Stimulated activated CD8-positive, alpha-beta memory T cell treated with anti-CD3 and anti-CD28 coated beads, Interleukin-15, amount 100 ng/mL, for 4 hours (primary cell): Measurements from ENCODE around the gene MC4R.

Source experiments
- DNase-seq, 2 donors: peaks; one replicate each; pipeline ENCODE4 v3.0.0-alpha.2; 2020; ENCODE audit warnings: low read depth in 2 of 2

MC4R gene

DNA sequence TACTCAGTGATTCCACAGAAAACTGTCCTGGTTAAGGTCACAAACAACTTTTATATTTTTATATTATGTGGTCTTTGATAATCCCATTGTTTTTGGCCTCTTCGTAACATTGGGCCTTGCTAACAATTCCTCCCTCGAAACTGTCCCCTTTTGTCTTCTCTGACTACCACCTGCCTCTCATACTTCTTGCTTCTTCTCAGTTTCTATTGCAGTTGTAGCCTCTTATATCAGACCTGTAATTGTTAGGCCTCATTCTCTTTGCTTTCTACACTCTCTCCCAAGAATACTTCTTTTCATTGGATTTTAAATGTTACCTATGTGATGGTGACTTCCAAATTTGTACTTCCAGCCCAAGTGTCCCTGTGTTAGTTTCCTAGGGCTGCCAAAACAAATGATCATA is 44.7 kb downstream of the MC4R start:
- DNase-seq = no peak

DNA sequence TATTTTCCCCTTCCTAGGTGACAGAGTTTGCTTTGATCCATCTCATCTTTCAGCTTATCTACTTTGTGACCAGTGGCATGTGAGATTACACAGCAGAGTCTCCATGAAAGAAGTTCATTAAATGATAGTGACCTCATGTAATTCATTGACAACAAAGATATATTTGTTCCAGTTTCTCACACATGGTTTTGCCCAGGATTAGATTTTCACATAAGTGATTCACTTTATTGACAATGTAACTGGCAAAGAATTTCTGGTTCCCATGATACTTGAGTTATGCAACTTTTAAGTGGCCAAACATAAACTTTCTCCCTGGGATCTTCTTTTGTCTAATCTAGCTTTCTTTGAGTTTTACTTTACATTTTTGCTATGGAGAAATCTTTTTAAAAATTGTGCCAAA is 50.0 kb downstream of the MC4R start:
- no peak for DNase-seq
